Loucy (cell line): ENCODE measurements around the gene PCYT2.

Experiments
- EZH2phosphoT487 ChIP-seq: fragments of 200-600 bp; IDR thresholded peaks from 2 replicates; pipeline ENCODE4 v1.6.1; 2018; ENCODE audit warnings: antibody characterized with exemption, mild to moderate bottlenecking, moderate library complexity, borderline replicate concordance
- TF ChIP-seq, protein P1 (sequence below): fragments of 200-600 bp; sonication (generic); conservative IDR thresholded peaks from 2 replicates; pipeline ENCODE4 v1.5.1; 2014; ENCODE audit warnings: mild to moderate bottlenecking, antibody characterized with exemption, low read length

GRCh38 chr17:81903896-81904599, 7.2 kb downstream of the PCYT2 start:
- TF ChIP-seq, protein P1, sequence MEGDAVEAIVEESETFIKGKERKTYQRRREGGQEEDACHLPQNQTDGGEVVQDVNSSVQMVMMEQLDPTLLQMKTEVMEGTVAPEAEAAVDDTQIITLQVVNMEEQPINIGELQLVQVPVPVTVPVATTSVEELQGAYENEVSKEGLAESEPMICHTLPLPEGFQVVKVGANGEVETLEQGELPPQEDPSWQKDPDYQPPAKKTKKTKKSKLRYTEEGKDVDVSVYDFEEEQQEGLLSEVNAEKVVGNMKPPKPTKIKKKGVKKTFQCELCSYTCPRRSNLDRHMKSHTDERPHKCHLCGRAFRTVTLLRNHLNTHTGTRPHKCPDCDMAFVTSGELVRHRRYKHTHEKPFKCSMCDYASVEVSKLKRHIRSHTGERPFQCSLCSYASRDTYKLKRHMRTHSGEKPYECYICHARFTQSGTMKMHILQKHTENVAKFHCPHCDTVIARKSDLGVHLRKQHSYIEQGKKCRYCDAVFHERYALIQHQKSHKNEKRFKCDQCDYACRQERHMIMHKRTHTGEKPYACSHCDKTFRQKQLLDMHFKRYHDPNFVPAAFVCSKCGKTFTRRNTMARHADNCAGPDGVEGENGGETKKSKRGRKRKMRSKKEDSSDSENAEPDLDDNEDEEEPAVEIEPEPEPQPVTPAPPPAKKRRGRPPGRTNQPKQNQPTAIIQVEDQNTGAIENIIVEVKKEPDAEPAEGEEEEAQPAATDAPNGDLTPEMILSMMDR = no peak
- no peak for TF ChIP-seq EZH2phosphoT487
